K562 (cell line): ENCODE data around the gene PSRC1. TPM values are rescaled to one million over a fixed set of nuclear protein-coding genes. Genes with fewer than 3 reads are reported as not detected.

Experiments
- CHD2 ChIP-seq: IDR thresholded peaks from 2 replicates; pipeline ENCODE4 v1.6.1; 2011; ENCODE audit warnings: low read depth, low read length
- DLX4 ChIP-seq: fragments of 250-450 bp; sonication (Bioruptor Pico); IDR thresholded peaks from 2 replicates; pipeline ENCODE4 v1.6.1; 2021; ENCODE audit warnings: mild to moderate bottlenecking
- E4F1 ChIP-seq: fragments of 250-450 bp; sonication (Bioruptor Pico); IDR thresholded peaks from 2 replicates; pipeline ENCODE4 v1.5.0; 2021; ENCODE audit warnings: mild to moderate bottlenecking, borderline replicate concordance
- ELK1 ChIP-seq: sonication (generic); formaldehyde crosslinking; IDR thresholded peaks from 2 replicates; pipeline ENCODE4 v1.8.1; 2022; ENCODE audit warnings: missing genetic modification reagents
- GABPB1 ChIP-seq: sonication (generic); formaldehyde crosslinking; IDR thresholded peaks from 2 replicates; pipeline ENCODE4 v1.8.0; 2022; ENCODE audit warnings: mild to moderate bottlenecking, missing genetic modification reagents
- HNRNPLL ChIP-seq: fragments of 200-400 bp; formaldehyde crosslinking; IDR thresholded peaks from 2 replicates; pipeline ENCODE4 v1.6.1; 2017; ENCODE audit warnings: low read length, low read depth, mild to moderate bottlenecking; ENCODE audit not compliant: poor library complexity, severe bottlenecking
- KAT2B ChIP-seq: IDR thresholded peaks from one replicate; pipeline ENCODE4 v1.6.1; 2012; ENCODE audit warnings: low read depth, mild to moderate bottlenecking, control low read depth, inconsistent platforms, low read length, moderate library complexity
- MEF2D ChIP-seq: conservative IDR thresholded peaks from 2 replicates; pipeline ENCODE4 v1.6.1; 2016; ENCODE audit warnings: low read depth, missing genetic modification characterization, missing compliant biosample characterization
- NCOA6 ChIP-seq: fragments of 450-650 bp; IDR thresholded peaks from 2 replicates; pipeline ENCODE4 v1.6.1; 2017; ENCODE audit warnings: mild to moderate bottlenecking
- NR4A1 ChIP-seq, 2 experiments: fragments of 250-450 bp in 1 of 2; fragments of 450-650 bp in 1 of 2; sonication (Bioruptor Pico) in 1 of 2; IDR thresholded peaks; 2 replicates each; pipeline versions ENCODE4 v1.4.0 to v1.6.1; 2016 to 2020; ENCODE audit warnings: mild to moderate bottlenecking in 2 of 2, missing compliant biosample characterization in 1 of 2, missing genetic modification characterization in 1 of 2, moderate library complexity in 1 of 2
- PHB2 ChIP-seq: fragments of 450-650 bp; IDR thresholded peaks from 2 replicates; pipeline ENCODE4 v1.6.1; 2017; ENCODE audit warnings: low read depth
- SAP30 ChIP-seq: fragments of 200-600 bp; sonication (generic); IDR thresholded peaks from 2 replicates; pipeline ENCODE4 v1.6.1; 2012; ENCODE audit warnings: borderline replicate concordance, low read depth, mild to moderate bottlenecking, moderate library complexity, low read length, control low read depth, inconsistent platforms; ENCODE audit not compliant: insufficient read depth, poor library complexity, severe bottlenecking
- SFPQ ChIP-seq: fragments of 200-400 bp; formaldehyde crosslinking; IDR thresholded peaks from 2 replicates; pipeline ENCODE4 v1.6.1; 2017; ENCODE audit warnings: mild to moderate bottlenecking, low read depth, low read length, moderate library complexity
- THAP7 ChIP-seq: fragments of 250-450 bp; sonication (Bioruptor Pico); IDR thresholded peaks from 2 replicates; pipeline ENCODE4 v1.5.0; 2021
- THRA ChIP-seq: fragments of 450-650 bp; IDR thresholded peaks from 2 replicates; pipeline ENCODE4 v1.6.1; 2017; ENCODE audit warnings: mild to moderate bottlenecking, moderate library complexity
- ZBTB1 ChIP-seq: sonication (generic); formaldehyde crosslinking; IDR thresholded peaks from 2 replicates; pipeline ENCODE4 v1.8.1; 2023; ENCODE audit warnings: missing genetic modification reagents, low read depth, mild to moderate bottlenecking, borderline replicate concordance
- ZNF184 ChIP-seq: sonication (generic); formaldehyde crosslinking; IDR thresholded peaks from 2 replicates; pipeline ENCODE4 v1.5.0; 2020; ENCODE audit warnings: missing genetic modification reagents
- ZNF274 ChIP-seq: IDR thresholded peaks from 2 replicates; pipeline ENCODE4 v1.6.1; 2011; ENCODE audit warnings: low read depth, mild to moderate bottlenecking, low read length, moderate library complexity, borderline replicate concordance
- polyA plus RNA-seq, 8 experiments: library from polyadenylated mRNA; depleted of rRNA in 4 of 8; stranded (reverse) in 5 of 8; unstranded in 3 of 8; fragments of >200 nt; fragmentation: Nextera tagmentation in 2 of 8; fragmentation: Illumina TruSeq in 1 of 8; extraction: Ambion mirVana in 2 of 8; extraction: Trizol in 1 of 8; gene quantifications; 2 replicates each; pipeline versions ENCODE4 v1.2.1 to v1.2.3, GENCODE V29; 2011 to 2014; ENCODE audit warnings: inconsistent platforms in 1 of 8, missing spikeins in 1 of 8
- total RNA-seq, 7 experiments: library from RNA; depleted of rRNA in 6 of 7; stranded (reverse); fragments of >200 nt in 6 of 7; fragmentation: Illumina TruSeq in 2 of 7; extraction: Trizol in 2 of 7; gene quantifications; 2 replicates each; pipeline versions ENCODE4 v1.2.1 to v1.2.3, GENCODE V29; 2011 to 2021; ENCODE audit warnings: low replicate concordance in 1 of 7

Gene PSRC1
- total and polyA plus RNA-seq, 9 of the 15 experiments (the other 6 are each of a cell fraction or from before 2014, with no cell fraction given), result 6.5 to 65.2 (median 39.3) TPM

GRCh38 chr1:109248797-109249629 is 33.9 kb downstream of the PSRC1 start, which contains the start of gene CELSR2 (continued):
- no peak for TF ChIP-seq THAP7 (CRISPR knock-in tag)
- peak; percentile 58; the same call in 1 of the 2 replicates for TF ChIP-seq GABPB1 (CRISPR knock-in tag)
- no peak; the same call in 1 of the 2 replicates for TF ChIP-seq ZBTB1
- no peak for TF ChIP-seq ELK1 (CRISPR knock-in tag)
- no peak for TF ChIP-seq NCOA6
- TF ChIP-seq DLX4 (CRISPR knock-in tag), result no peak
- no peak for TF ChIP-seq CHD2
- no peak for TF ChIP-seq PHB2
- TF ChIP-seq HNRNPLL, result no peak
- TF ChIP-seq MEF2D, result 0 out of 2 replicates have a peak, but pooled peaks have one; percentile 24
- no peak for TF ChIP-seq THRA
- TF ChIP-seq NR4A1 (CRISPR knock-in tag; IDR thresholded peaks at IDR 0.05), result no peak
- TF ChIP-seq NR4A1 (tag; IDR thresholded peaks at IDR 0.05), result 0 out of 2 replicates have a peak, but pooled peaks have one; percentile 21
- no peak for TF ChIP-seq SAP30
- TF ChIP-seq SFPQ, result no peak
- TF ChIP-seq KAT2B, result no peak
- no peak for TF ChIP-seq ZNF274
- TF ChIP-seq E4F1 (CRISPR knock-in tag), result no peak
- TF ChIP-seq ZNF184 (CRISPR knock-in tag), result no peak
